HepG2 (cell line): ENCODE data around the gene COMMD10. TPM values are rescaled to one million over a fixed set of nuclear protein-coding genes. Genes with fewer than 3 reads are reported as not detected.
A peak's percentile ranks its signal among the peaks of the same experiment; 100 is the strongest.

ENCODE experiments used
- CCDC6 ChIP-seq: sonication (generic); formaldehyde crosslinking; IDR thresholded peaks from 2 replicates; pipeline ENCODE4 v1.8.1; 2022; ENCODE audit warnings: mild to moderate bottlenecking, missing genetic modification reagents, moderate library complexity
- CREBL2 ChIP-seq: sonication (generic); formaldehyde crosslinking; IDR thresholded peaks from 2 replicates; pipeline ENCODE4 v1.8.1; 2023; ENCODE audit warnings: missing genetic modification reagents, mild to moderate bottlenecking, borderline replicate concordance
- MLX ChIP-seq: IDR thresholded peaks from 2 replicates; pipeline ENCODE4 v1.6.1; 2016
- THAP9 ChIP-seq: sonication (generic); formaldehyde crosslinking; IDR thresholded peaks from 2 replicates; pipeline ENCODE4; 2020; ENCODE audit warnings: missing genetic modification reagents, mild to moderate bottlenecking, borderline replicate concordance
- TOPORS ChIP-seq: sonication (generic); formaldehyde crosslinking; IDR thresholded peaks from 2 replicates; pipeline ENCODE4 v1.8.0; 2023; ENCODE audit warnings: mild to moderate bottlenecking, missing genetic modification reagents
- ZHX2 ChIP-seq, 2 experiments: sonication (generic) in 1 of 2; formaldehyde crosslinking in 1 of 2; IDR thresholded peaks; 2 replicates each; pipeline versions ENCODE4 v1.6.1 to v1.9.0; 2014 to 2022; ENCODE audit warnings: antibody characterized with exemption in 1 of 2, borderline replicate concordance in 1 of 2, inconsistent platforms in 1 of 2, low read depth in 1 of 2, missing genetic modification reagents in 1 of 2
- ZNF142 ChIP-seq: sonication (generic); formaldehyde crosslinking; IDR thresholded peaks from 2 replicates; pipeline ENCODE4 v1.4.0; 2020; ENCODE audit warnings: missing genetic modification reagents
- ZNF263 ChIP-seq: sonication (generic); formaldehyde crosslinking; IDR thresholded peaks from 2 replicates; pipeline ENCODE4 v1.4.0; 2020; ENCODE audit warnings: missing genetic modification reagents
- ZNF674 ChIP-seq: sonication (generic); formaldehyde crosslinking; IDR thresholded peaks from 2 replicates; pipeline ENCODE4 v1.5.0; 2020; ENCODE audit warnings: low read depth, mild to moderate bottlenecking, missing genetic modification reagents
- ZNF772 ChIP-seq: sonication (generic); formaldehyde crosslinking; IDR thresholded peaks from 2 replicates; pipeline ENCODE4 v1.5.0; 2020; ENCODE audit warnings: mild to moderate bottlenecking, missing genetic modification reagents
- ZNF792 ChIP-seq: IDR thresholded peaks from 2 replicates; pipeline ENCODE4 v1.6.1; 2016
- polyA plus RNA-seq, 8 experiments: library from polyadenylated mRNA; depleted of rRNA in 3 of 8; stranded (reverse) in 7 of 8; unstranded in 1 of 8; fragments of >200 nt; fragmentation: Illumina TruSeq in 4 of 8; extraction: Trizol in 4 of 8; gene quantifications; 2 replicates each; pipeline versions ENCODE4 v1.2.1 to v1.2.3, GENCODE V29; 2011 to 2016; ENCODE audit warnings: low read depth in 4 of 8, missing spikeins in 1 of 8, mixed read lengths in 1 of 8; ENCODE audit not compliant: insufficient read depth in 1 of 8
- total RNA-seq, 5 experiments: library from RNA; depleted of rRNA; stranded (reverse); fragments of >200 nt; fragmentation: Illumina TruSeq; extraction: Trizol; gene quantifications; 2 replicates each; pipeline ENCODE4 v1.2.3, GENCODE V29; 2016; ENCODE audit warnings: low read depth in 1 of 5

The COMMD10 gene
- total and polyA plus RNA-seq, 2 of the 13 experiments (the other 11 are each of a cell fraction or from before 2014, with no cell fraction given): 16.9 to 39.3 TPM

GRCh38 chr5:116084871-116085715, at the start of gene COMMD10 (continued):
- TF ChIP-seq ZNF263 (CRISPR knock-in tag) (no peak; the same call in 1 of the 2 replicates), MLX (CRISPR knock-in tag) (0 out of 2 replicates have a peak, but pooled peaks have one; percentile 46), ZHX2 (IDR thresholded peaks at IDR 0.05; ENCODE audit: low read depth) (peak; percentile 79), ZHX2 (CRISPR knock-in tag; IDR thresholded peaks at IDR 0.05; ENCODE audit: borderline replicate concordance) (peak; percentile 73; the same call in 1 of the 2 replicates), CCDC6 (CRISPR knock-in tag) (no peak), TOPORS (CRISPR knock-in tag) (no peak), ZNF142 (CRISPR knock-in tag) (peak; percentile 70; the same call in 1 of the 2 replicates), ZNF772 (CRISPR knock-in tag) (peak; percentile 81; the same call in 1 of the 2 replicates), THAP9 (CRISPR knock-in tag) (peak; percentile 81), CREBL2 (peak; percentile 36; the same call in 1 of the 2 replicates), ZNF674 (CRISPR knock-in tag) (no peak), ZNF792 (CRISPR knock-in tag) (no peak)
